ENCODE results near the gene ASB18. TPM values are rescaled to one million over a fixed set of nuclear protein-coding genes. Genes with fewer than 3 reads are reported as not detected.
"Not testable (repeated sequence)": the region's sequence is repeated elsewhere in the genome, so short reads cannot be mapped to it uniquely, and the experiment has no call there.

Gene ASB18
- total RNA-seq, 1 donor from 2014 or later = not detected

DNA sequence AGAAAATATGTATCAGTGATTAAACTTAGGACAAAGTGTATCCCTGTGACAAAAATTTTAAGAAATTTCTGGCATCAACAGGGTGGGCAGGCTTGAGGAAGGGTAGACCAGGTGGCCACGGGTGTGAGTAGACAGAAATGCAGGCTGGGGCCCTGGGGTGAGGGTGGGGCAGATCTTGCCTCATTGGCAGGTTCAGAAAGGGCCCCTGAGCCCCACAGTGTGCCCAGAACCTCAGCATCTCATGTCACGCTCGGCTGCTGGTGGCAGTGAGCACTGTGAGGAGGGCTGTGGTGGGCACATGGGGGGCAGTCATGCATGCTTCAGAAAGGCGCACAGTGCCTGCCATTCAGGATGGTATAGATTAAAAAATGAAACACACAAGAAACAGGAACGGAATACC, 7.6 kb upstream of the ASB18 start:
- H3K27ac Mint-ChIP-seq = no peak overlapping the region
- TF ChIP-seq, protein P1, sequence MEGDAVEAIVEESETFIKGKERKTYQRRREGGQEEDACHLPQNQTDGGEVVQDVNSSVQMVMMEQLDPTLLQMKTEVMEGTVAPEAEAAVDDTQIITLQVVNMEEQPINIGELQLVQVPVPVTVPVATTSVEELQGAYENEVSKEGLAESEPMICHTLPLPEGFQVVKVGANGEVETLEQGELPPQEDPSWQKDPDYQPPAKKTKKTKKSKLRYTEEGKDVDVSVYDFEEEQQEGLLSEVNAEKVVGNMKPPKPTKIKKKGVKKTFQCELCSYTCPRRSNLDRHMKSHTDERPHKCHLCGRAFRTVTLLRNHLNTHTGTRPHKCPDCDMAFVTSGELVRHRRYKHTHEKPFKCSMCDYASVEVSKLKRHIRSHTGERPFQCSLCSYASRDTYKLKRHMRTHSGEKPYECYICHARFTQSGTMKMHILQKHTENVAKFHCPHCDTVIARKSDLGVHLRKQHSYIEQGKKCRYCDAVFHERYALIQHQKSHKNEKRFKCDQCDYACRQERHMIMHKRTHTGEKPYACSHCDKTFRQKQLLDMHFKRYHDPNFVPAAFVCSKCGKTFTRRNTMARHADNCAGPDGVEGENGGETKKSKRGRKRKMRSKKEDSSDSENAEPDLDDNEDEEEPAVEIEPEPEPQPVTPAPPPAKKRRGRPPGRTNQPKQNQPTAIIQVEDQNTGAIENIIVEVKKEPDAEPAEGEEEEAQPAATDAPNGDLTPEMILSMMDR (IDR thresholded peaks at IDR 0.05) = no peak
- CTCF ChIA-PET = no interaction called here
- DNase-seq (no peak), ATAC-seq (ENCODE audit: low read depth) (no peak)
- no peak overlapping the region for H3K4me3 Mint-ChIP-seq
- POLR2A ChIA-PET = no interaction called here
- H3K9me3 Mint-ChIP-seq = no peaks in the 10 kb centered on the region
- H3K36me3 Mint-ChIP-seq (ENCODE audit: low read depth) = no peaks in the 10 kb centered on the region
- H3K27me3 Mint-ChIP-seq = peaks cover 2% of the 10 kb centered on the region
- H3K4me1 Mint-ChIP-seq = no peaks in the 10 kb centered on the region
- intact Hi-C loops (cut with micrococcal nuclease) = no loop called here

DNA sequence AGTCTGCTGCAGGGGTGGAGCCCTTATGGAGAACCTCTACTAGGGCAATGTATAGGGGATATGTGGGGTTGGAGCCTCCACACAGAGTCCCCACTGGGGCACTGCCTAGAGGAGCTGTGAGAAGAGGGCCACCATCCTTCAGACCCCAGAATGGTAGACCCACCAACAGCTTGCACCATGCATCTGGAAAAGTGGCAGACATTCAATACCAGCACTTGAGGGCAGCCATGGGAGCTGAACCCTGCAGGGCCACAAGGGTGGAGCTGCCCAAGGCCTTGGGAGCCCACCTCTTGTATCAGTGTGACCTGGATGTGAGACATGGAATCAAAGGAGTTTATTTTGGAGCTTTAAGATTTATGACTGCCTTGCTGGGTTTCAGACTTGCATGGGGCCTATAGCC, 5.7 kb upstream of the ASB18 start:
- H3K27ac Mint-ChIP-seq; H3K27me3 Mint-ChIP-seq; H3K4me1 Mint-ChIP-seq; CTCF ChIA-PET; H3K4me3 Mint-ChIP-seq; intact Hi-C loops (cut with micrococcal nuclease); H3K36me3 Mint-ChIP-seq (ENCODE audit: low read depth); POLR2A ChIA-PET; DNase-seq; H3K9me3 Mint-ChIP-seq; ATAC-seq (ENCODE audit: low read depth): not testable (repeated sequence)

GRCh38 chr2:236265675-236266074, 1.5 kb upstream of the ASB18 start:
- Mint-ChIP-seq H3K4me1 (no peaks in the 10 kb centered on the region), H3K27me3 (peaks cover 5% of the 10 kb centered on the region)
- POLR2A ChIA-PET = no interaction called here

DNA sequence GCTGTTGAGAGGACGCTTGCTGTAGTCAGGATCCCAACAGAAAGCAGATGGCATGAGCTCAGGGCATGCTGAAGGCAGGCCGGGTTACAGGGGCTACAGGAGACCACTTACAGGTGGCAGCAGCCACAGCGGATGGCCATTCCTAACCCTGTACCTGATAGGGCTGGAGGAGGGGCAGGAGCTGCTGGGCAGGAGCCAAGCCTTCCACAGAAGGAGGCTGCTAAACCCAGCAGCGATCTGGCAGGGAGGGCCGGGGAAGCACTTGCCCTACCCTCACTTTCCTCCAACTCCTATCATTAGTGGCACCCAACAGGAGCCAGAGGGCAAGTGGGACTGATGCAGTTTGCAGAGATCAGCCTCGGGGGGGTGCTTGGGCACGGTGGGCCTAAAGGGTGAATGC, 2.0 kb downstream of the ASB18 start:
- H3K4me1 Mint-ChIP-seq = no peaks in the 10 kb centered on the region
- ChIA-PET POLR2A (no interaction called here), CTCF (no interaction called here)
- H3K36me3 Mint-ChIP-seq (ENCODE audit: low read depth) = no peaks in the 10 kb centered on the region
- no peak overlapping the region for H3K27ac Mint-ChIP-seq
- intact Hi-C loops (cut with micrococcal nuclease) = no loop called here
- TF ChIP-seq, protein P1 (IDR thresholded peaks at IDR 0.05) = no peak
- ATAC-seq (ENCODE audit: low read depth) = no peak
- DNase-seq = no peak
- peaks cover 5% of the 10 kb centered on the region for H3K27me3 Mint-ChIP-seq
- no peak overlapping the region for H3K4me3 Mint-ChIP-seq
- peaks cover 6% of the 10 kb centered on the region for H3K9me3 Mint-ChIP-seq

More at GRCh38 chr2:236265675-236266074, 1.5 kb upstream of the ASB18 start:
- CTCF ChIA-PET = no interaction called here
- DNase-seq = no peak
- no peak for ATAC-seq (ENCODE audit: low read depth)
- intact Hi-C loops (cut with micrococcal nuclease) = no loop called here
- H3K9me3 Mint-ChIP-seq = peaks cover 6% of the 10 kb centered on the region
- TF ChIP-seq, protein P1 (IDR thresholded peaks at IDR 0.05) = no peak
- H3K36me3 Mint-ChIP-seq (ENCODE audit: low read depth) = no peaks in the 10 kb centered on the region
- no peak overlapping the region for H3K4me3 Mint-ChIP-seq
- no peak overlapping the region for H3K27ac Mint-ChIP-seq

DNA sequence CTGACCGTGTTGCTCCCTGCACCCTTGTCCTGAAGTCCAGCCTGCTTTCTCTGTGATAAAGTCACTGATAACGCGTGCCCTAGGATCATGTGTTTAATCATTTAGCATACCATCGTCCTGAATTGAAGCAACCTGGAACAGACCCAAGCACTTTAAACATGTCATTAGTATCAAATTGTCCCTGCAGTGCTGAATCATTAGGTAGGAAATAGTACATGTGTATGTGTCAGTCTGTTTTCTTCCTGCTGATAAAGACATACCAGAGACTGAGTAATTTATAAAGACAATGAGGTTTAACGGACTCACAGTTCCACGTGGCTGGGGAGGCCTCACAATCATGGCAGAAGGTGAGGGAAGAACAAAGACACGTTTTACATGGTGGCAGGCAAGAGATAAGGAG, 2.8 kb downstream of the ASB18 start:
- ChIA-PET POLR2A (no interaction called here), CTCF (no interaction called here)
- no peak overlapping the region for H3K4me3 Mint-ChIP-seq
- intact Hi-C loops (cut with micrococcal nuclease) = no loop called here
- no peak overlapping the region for H3K27ac Mint-ChIP-seq
- DNase-seq (no peak), ATAC-seq (ENCODE audit: low read depth) (no peak)
- TF ChIP-seq, protein P1 (IDR thresholded peaks at IDR 0.05) = no peak
- peaks cover 6% of the 10 kb centered on the region for H3K9me3 Mint-ChIP-seq
- H3K36me3 Mint-ChIP-seq (ENCODE audit: low read depth) = no peaks in the 10 kb centered on the region
- H3K4me1 Mint-ChIP-seq = no peaks in the 10 kb centered on the region
- H3K27me3 Mint-ChIP-seq = peaks cover 7% of the 10 kb centered on the region

DNA sequence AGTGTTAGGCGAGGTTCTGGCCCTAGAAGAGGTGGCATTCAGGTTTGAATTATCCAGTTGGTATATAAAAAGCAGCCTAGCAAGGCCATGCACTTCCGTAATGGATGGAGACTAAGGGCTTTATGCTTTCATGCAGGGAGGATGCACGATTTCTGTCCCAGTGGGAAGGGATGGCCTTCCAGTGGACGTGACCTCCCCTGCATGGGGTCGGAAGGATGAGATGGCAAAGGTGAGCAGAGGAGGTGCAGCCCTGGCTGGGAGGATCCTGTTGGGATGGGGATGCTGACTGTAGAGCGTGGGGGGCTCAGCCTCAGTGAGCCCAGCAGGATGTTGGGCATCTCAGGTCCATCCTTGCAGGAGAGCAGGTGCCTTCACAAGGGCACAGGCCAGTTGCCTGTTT, 4.8 kb downstream of the ASB18 start:
- ATAC-seq (ENCODE audit: low read depth) = no peak
- H3K27me3 Mint-ChIP-seq = peaks cover 7% of the 10 kb centered on the region
- no peaks in the 10 kb centered on the region for H3K36me3 Mint-ChIP-seq (ENCODE audit: low read depth)

More for the DNA sequence above, 4.8 kb downstream of the ASB18 start:
- Mint-ChIP-seq H3K9me3 (peaks cover 6% of the 10 kb centered on the region), H3K4me1 (no peaks in the 10 kb centered on the region), H3K4me3 (no peak overlapping the region), H3K27ac (no peak overlapping the region)
- ChIA-PET POLR2A (no interaction called here), CTCF (no interaction called here)
- intact Hi-C loops (cut with micrococcal nuclease) = no loop called here
- DNase-seq = no peak
- TF ChIP-seq, protein P1 (IDR thresholded peaks at IDR 0.05) = no peak

All from activated B cell treated with CpG ODN at 0.5 μM for 24 hours (primary cell).